Spleen (tissue), 11 donors: ENCODE data around the gene CDK18. TPM values are rescaled to one million over a fixed set of nuclear protein-coding genes. Genes with fewer than 3 reads are reported as not detected.

Experiments used
- DNase-seq: peaks from one replicate; pipeline ENCODE4 v3.0.0-alpha.2; 2020
- H3K27ac ChIP-seq, 8 donors: fragments of 200-600 bp; sonication (generic) in 7 of 8; 1 replicate in 4 of 8; 2 replicates in 4 of 8; pipeline versions ENCODE4 v1.5.0 to v1.8.0; 2016 to 2021; ENCODE audit warnings: inconsistent platforms in 4 of 8, mild to moderate bottlenecking in 4 of 8, moderate library complexity in 1 of 8
- H3K27me3 ChIP-seq, 7 donors: fragments of 200-600 bp; sonication (generic) in 6 of 7; replicated peaks in 1 of 7; 1 replicate in 4 of 7; 2 replicates in 3 of 7; pipeline versions ENCODE4 v1.5.0 to v1.8.0; 2016 to 2021; ENCODE audit warnings: inconsistent platforms in 3 of 7, mild to moderate bottlenecking in 1 of 7
- H3K36me3 ChIP-seq, 6 donors: fragments of 200-600 bp; sonication (generic) in 5 of 6; 1 replicate in 4 of 6; 2 replicates in 2 of 6; pipeline versions ENCODE4 v1.5.0 to v1.8.0; 2016 to 2021; ENCODE audit warnings: inconsistent platforms in 2 of 6
- H3K4me1 ChIP-seq, 6 donors: fragments of 200-600 bp; sonication (generic) in 5 of 6; 1 replicate in 3 of 6; 2 replicates in 3 of 6; pipeline versions ENCODE4 v1.5.0 to v1.8.0; 2016 to 2021; ENCODE audit warnings: inconsistent platforms in 3 of 6
- H3K4me3 ChIP-seq, 8 donors: fragments of 200-600 bp; sonication (generic) in 7 of 8; 1 replicate in 4 of 8; 2 replicates in 4 of 8; pipeline versions ENCODE4 v1.5.0 to v1.8.0; 2016 to 2021; ENCODE audit warnings: inconsistent platforms in 4 of 8, mild to moderate bottlenecking in 4 of 8, moderate library complexity in 2 of 8
- H3K9me3 ChIP-seq, 8 donors: fragments of 200-600 bp; sonication (generic) in 7 of 8; 1 replicate in 4 of 8; 2 replicates in 4 of 8; pipeline versions ENCODE4 v1.5.0 to v1.8.0; 2016 to 2021; ENCODE audit warnings: inconsistent platforms in 4 of 8
- CTCF ChIP-seq, 11 experiments: fragments of 200-600 bp in 7 of 11; fragments of 450-650 bp in 4 of 11; sonication (generic) in 4 of 11; IDR thresholded peaks in 8 of 11; conservative IDR thresholded peaks in 3 of 11; 1 replicate in 7 of 11; 2 replicates in 4 of 11; pipeline versions ENCODE4 v1.4.0 to v1.8.0; 2016 to 2021; ENCODE audit warnings: antibody characterized with exemption in 11 of 11, inconsistent platforms in 4 of 11, mild to moderate bottlenecking in 1 of 11
- POLR2A ChIP-seq, 3 donors: fragments of 450-650 bp; IDR thresholded peaks; one replicate each; pipeline ENCODE4 v1.5.1; 2017; ENCODE audit warnings: antibody characterized with exemption in 3 of 3, mild to moderate bottlenecking in 1 of 3
- POLR2AphosphoS5 ChIP-seq, 3 donors: sonication (generic); formaldehyde crosslinking; IDR thresholded peaks; one replicate each; pipeline ENCODE4 v1.5.1; 2017; ENCODE audit warnings: antibody characterized with exemption in 3 of 3
- WGBS, 5 donors: extraction: QIAGEN DNeasy Blood & Tissue Kit in 3 of 5; methylation state at CpG; one replicate each; pipeline versions ENCODE4 v1.1.5 to v1.1.7; 2013 to 2018; 5-methylcytosine and 5-hydroxymethylcytosine counted together
- intact Hi-C: fragments of 100-400 bp; cut with DNase I; formaldehyde crosslinking; loops from one replicate; pipeline ENCODE4 v1.15.0; 2023; ENCODE audit warnings: low total_unique reads
- polyA plus RNA-seq, 3 donors: library from polyadenylated mRNA; stranded (reverse); fragments of 200-250 nt; gene quantifications; one replicate each; pipeline ENCODE4 v1.2.1, GENCODE V29; 2013
- total RNA-seq, 7 donors: library from RNA; depleted of rRNA in 3 of 7; stranded (reverse); fragments of >200 nt in 3 of 7; fragmentation: NEBNext Ultra II Directional in 4 of 7; extraction: Animal tissue kit (Norgen Biotek cat#: 25700) in 4 of 7; gene quantifications; one replicate each; pipeline versions ENCODE4 v1.1.0 to v1.2.1, GENCODE V29; 2016 to 2021
- donor health status: healthy with polysubstance abuse.
- donor health status: DM: no; HTN: no; CAD: no; lungs with moderate emphysema.
- donor health status: DM: no; HTN: no; CAD: no.
- donor health status: Bipolar disorder and iron deficiency.
- donor health status: healthy.
- donor health status: DM: no; HTN: no; CAD: no.
- donor health status: DM: yes; HTN: yes; CAD: no.

CDK18 gene
- total and polyA plus RNA-seq, 10 donors: 3.5 to 25.3 (median 17.8) TPM

DNA sequence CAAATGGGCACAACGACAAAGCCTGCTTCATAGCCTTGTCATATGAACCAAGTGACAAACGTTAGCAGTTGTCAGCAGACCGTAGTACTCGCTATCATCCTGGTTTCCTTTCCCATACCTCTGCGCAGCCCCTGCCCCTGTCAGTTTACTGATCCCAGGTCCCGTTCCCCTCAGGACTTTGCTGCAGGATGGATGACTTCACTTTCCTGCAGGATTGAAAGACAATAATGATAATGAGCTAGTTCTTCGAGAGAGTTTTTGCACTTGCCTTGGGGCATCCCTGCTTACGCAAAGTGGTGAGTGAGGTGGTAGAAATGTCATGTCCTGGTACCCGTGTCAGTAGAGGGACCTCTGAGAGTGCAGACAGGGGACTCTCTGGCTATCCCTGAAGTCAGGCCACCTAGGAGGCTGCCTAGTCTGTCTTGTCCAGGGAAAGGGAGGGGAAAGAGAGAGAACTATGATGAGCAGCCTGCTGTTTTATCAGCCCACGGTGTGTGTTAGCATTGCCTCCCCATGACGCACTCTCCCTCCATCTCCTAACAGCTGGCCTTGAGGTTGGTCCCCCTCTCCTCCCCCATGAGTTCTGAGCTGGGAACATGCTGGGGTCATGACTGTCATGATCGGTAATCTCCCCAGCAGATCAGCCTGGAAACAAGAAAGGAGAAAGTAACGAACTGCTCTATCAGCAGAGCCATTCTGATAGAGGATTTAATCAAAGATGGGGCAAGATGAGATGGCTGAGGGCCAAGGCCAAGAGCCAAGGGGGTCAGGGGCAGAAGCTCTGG, 73.6 kb downstream of the CDK18 start:
- TF ChIP-seq POLR2A (IDR thresholded peaks at IDR 0.05) (no peak), POLR2AphosphoS5 (IDR thresholded peaks at IDR 0.05) (no peak), CTCF (IDR thresholded peaks at IDR 0.05 in 8 of 11, conservative IDR thresholded peaks at IDR 0.05 in 3 of 11) (no peak)
- Histone ChIP-seq H3K9me3 (no peaks in the 10 kb centered on the region), H3K36me3 (no peaks in the 10 kb centered on the region), H3K4me1 (peaks cover 0 to 17% (median 10%) of the 10 kb centered on the region in 6 donors), H3K27me3 (peaks cover 0 to 19% (median 0%) of the 10 kb centered on the region in 7 donors), H3K4me3 (no peak overlapping the region), H3K27ac (no peak overlapping the region)
- no peak for DNase-seq
- WGBS, 5 donors: 71 to 88% (median 79%) methylated on average over 12 to 13 of the region's 13 CpGs
- intact Hi-C loops: no loop called here

DNA sequence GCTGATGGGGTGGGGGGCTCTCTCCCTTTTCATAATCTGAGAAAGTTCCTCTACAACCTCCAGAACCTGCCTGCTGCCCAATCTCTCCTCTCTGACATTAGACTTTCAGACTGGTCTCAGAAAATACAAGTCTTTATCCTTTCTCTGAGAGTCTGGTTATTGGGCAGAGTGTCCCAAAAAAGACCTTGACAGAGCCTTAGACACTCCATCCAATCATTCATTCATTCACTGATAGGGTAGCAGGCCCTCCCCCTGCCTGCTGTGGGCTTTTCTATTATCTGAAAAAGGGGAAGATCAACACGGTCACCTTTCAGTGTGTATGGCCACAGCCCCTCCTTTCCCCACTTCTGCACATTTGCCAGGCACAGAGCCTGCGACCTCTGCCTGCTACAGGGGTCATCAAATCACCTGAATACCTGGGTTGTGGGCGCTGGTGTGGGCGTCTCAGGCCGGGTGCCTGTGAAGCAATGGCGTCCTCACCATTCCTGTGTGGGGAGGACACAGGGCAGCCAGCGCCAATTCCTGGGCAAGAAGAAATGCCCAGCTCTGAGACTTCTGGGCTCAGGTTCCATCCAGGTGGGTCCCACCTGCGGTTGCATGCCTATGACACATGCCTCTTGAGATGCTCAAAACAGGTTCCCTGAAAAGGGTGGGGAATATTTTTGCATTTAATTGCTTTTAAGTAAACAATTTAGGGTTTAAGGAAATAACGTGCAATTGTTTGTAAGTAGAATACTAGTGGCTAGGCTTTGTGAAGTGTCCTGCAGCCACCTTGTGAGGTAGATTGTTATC, 74.5 kb downstream of the CDK18 start:
- 49 to 76% (median 72%) methylated on average over 4 to 9 of the region's 9 CpGs for WGBS, 5 donors
- Histone ChIP-seq H3K27ac (no peak overlapping the region), H3K36me3 (no peaks in the 10 kb centered on the region), H3K27me3 (peaks cover 0 to 19% (median 0%) of the 10 kb centered on the region in 7 donors), H3K4me3 (no peak overlapping the region), H3K9me3 (no peaks in the 10 kb centered on the region), H3K4me1 (peaks cover 0 to 24% (median 12%) of the 10 kb centered on the region in 6 donors)
- peak; percentile 35 for DNase-seq
- TF ChIP-seq CTCF (IDR thresholded peaks at IDR 0.05 in 8 of 11, conservative IDR thresholded peaks at IDR 0.05 in 3 of 11): no peak
- no peak for TF ChIP-seq POLR2AphosphoS5 (IDR thresholded peaks at IDR 0.05)
- no peak for TF ChIP-seq POLR2A (IDR thresholded peaks at IDR 0.05)
- intact Hi-C loops: no loop called here

DNA sequence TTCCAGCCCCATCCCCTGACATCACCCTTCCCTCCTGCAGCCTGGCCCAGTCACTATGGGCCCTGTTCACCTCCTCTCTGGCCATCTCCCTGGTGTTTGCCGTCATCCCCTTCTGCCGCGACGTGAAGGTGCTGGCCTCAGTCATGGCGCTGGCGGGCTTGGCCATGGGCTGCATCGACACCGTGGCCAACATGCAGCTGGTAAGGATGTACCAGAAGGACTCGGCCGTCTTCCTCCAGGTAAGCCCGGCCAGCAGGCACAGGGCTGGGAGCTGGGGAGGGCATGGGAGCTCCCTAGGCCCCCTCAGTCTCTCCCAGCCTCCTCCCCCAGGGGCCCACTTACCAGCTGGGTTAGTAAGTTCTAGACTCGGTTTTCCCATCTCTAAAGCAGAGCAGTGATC, 75.2 kb downstream of the CDK18 start:
- intact Hi-C loops: loop anchor here (10.0 kb wide), 1 partner anchor 45 kb away; no protein-coding TSS in a partner anchor
- DNase-seq: no peak
- WGBS, 5 donors: 88 to 95% (median 94%) methylated on average over 12 of the region's 12 CpGs

More for the DNA sequence above, 75.2 kb downstream of the CDK18 start:
- Histone ChIP-seq H3K27ac (no peak overlapping the region), H3K4me1 (peaks cover 0 to 24% (median 12%) of the 10 kb centered on the region in 6 donors), H3K4me3 (no peak overlapping the region), H3K9me3 (no peaks in the 10 kb centered on the region), H3K27me3 (peaks cover 0 to 19% (median 0%) of the 10 kb centered on the region in 7 donors), H3K36me3 (no peaks in the 10 kb centered on the region)
- no peak for TF ChIP-seq CTCF (IDR thresholded peaks at IDR 0.05 in 8 of 11, conservative IDR thresholded peaks at IDR 0.05 in 3 of 11)
- no peak for TF ChIP-seq POLR2AphosphoS5 (IDR thresholded peaks at IDR 0.05)
- no peak for TF ChIP-seq POLR2A (IDR thresholded peaks at IDR 0.05)
